Measurements from ENCODE around the gene DHCR24.
"Not testable (repeated sequence)": the region's sequence is repeated elsewhere in the genome, so short reads cannot be mapped to it uniquely, and the experiment has no call there.

Gene DHCR24

GRCh38 chr1:54886724-54887664 is at the start of gene DHCR24:
DHCR24 (minus strand) TSS chr1:54887195; CDS start chr1:54887119, 76 bp downstream.
- DNase-seq (ENCODE audit: low read depth in 3 of 3, low spot score in 1 of 3), result peak in 2 of 3 donors; percentile 48 to 64

- no peak for DNase-seq (ENCODE audit: low read depth in 3 of 3, low spot score in 1 of 3)
These were observed 49.8 kb upstream of the DHCR24 start for GRCh38 chr1:54936791-54937190.

GRCh38 chr1:54934869-54935268 is 47.9 kb upstream of the DHCR24 start:
- no peak for DNase-seq (ENCODE audit: low read depth in 3 of 3, low spot score in 1 of 3)

GRCh38 chr1:54934081-54934480 is 47.1 kb upstream of the DHCR24 start:
- not testable (repeated sequence) for DNase-seq (ENCODE audit: low read depth in 3 of 3, low spot score in 1 of 3)

GRCh38 chr1:54931275-54931840 is 44.4 kb upstream of the DHCR24 start:
- no peak for DNase-seq (ENCODE audit: low read depth in 3 of 3, low spot score in 1 of 3)

- no peak for DNase-seq (ENCODE audit: low read depth in 3 of 3, low spot score in 1 of 3)
These were observed 42.7 kb upstream of the DHCR24 start for GRCh38 chr1:54929700-54930099.

- no peak for DNase-seq (ENCODE audit: low read depth in 3 of 3, low spot score in 1 of 3)
These were observed 41.3 kb upstream of the DHCR24 start for GRCh38 chr1:54928327-54928726.

GRCh38 chr1:54927472-54928240 is 40.7 kb upstream of the DHCR24 start:
- DNase-seq (ENCODE audit: low read depth in 3 of 3, low spot score in 1 of 3), result no peak

- no peak for DNase-seq (ENCODE audit: low read depth in 3 of 3, low spot score in 1 of 3)
These were observed 40.0 kb upstream of the DHCR24 start for GRCh38 chr1:54926970-54927369.

GRCh38 chr1:54922921-54923421 is 36.0 kb upstream of the DHCR24 start:
- DNase-seq (ENCODE audit: low read depth in 3 of 3, low spot score in 1 of 3), result no peak

GRCh38 chr1:54922040-54922761 is 35.2 kb upstream of the DHCR24 start:
- no peak for DNase-seq (ENCODE audit: low read depth in 3 of 3, low spot score in 1 of 3)

GRCh38 chr1:54919367-54920359 is 32.7 kb upstream of the DHCR24 start:
- DNase-seq (ENCODE audit: low read depth in 3 of 3, low spot score in 1 of 3), result no peak

- not testable (repeated sequence) for DNase-seq (ENCODE audit: low read depth in 3 of 3, low spot score in 1 of 3)
These were observed 24.1 kb upstream of the DHCR24 start for GRCh38 chr1:54911076-54911475.

- no peak for DNase-seq (ENCODE audit: low read depth in 3 of 3, low spot score in 1 of 3)
These were observed 19.6 kb upstream of the DHCR24 start for GRCh38 chr1:54906586-54906985.

- no peak for DNase-seq (ENCODE audit: low read depth in 3 of 3, low spot score in 1 of 3)
These were observed 17.6 kb upstream of the DHCR24 start for GRCh38 chr1:54904476-54905048.

- DNase-seq (ENCODE audit: low read depth in 3 of 3, low spot score in 1 of 3), result no peak
These were observed 7.3 kb upstream of the DHCR24 start for GRCh38 chr1:54894271-54894670.

- no peak for DNase-seq (ENCODE audit: low read depth in 3 of 3, low spot score in 1 of 3)
These were observed 5.6 kb upstream of the DHCR24 start for GRCh38 chr1:54892586-54892985.

GRCh38 chr1:54889132-54889725 is 2.2 kb upstream of the DHCR24 start:
- DNase-seq (ENCODE audit: low read depth in 3 of 3, low spot score in 1 of 3), result no peak

Measured in stimulated activated CD4-positive, alpha-beta T cell treated with anti-CD3 and anti-CD28 coated beads, TNF-alpha, amount 100 ng/mL, for 1 hour (primary cell).